Peyer's patch (tissue), 4 donors: Measurements from ENCODE around the gene RPTOR. TPM values are rescaled to one million over a fixed set of nuclear protein-coding genes. Genes with fewer than 3 reads are reported as not detected.

Experiments used
- DNase-seq, 3 donors: peaks; one replicate each; pipeline ENCODE4 v3.0.0-alpha.2; 2017 to 2019
- H3K27ac ChIP-seq, 4 donors: fragments of 200-600 bp; sonication (generic); one replicate each; pipeline ENCODE4 v1.5.1; 2016 to 2019
- H3K27me3 ChIP-seq, 2 donors: fragments of 200-600 bp; sonication (generic); one replicate each; pipeline ENCODE4 v1.5.1; 2019
- H3K36me3 ChIP-seq, 3 donors: fragments of 200-600 bp; sonication (generic); one replicate each; pipeline ENCODE4 v1.5.1; 2016 to 2019
- H3K4me1 ChIP-seq, 4 donors: fragments of 200-600 bp; sonication (generic); one replicate each; pipeline ENCODE4 v1.5.1; 2016 to 2019
- H3K4me3 ChIP-seq, 4 donors: fragments of 200-600 bp; sonication (generic); 1 replicate in 3 of 4; 2 replicates in 1 of 4; pipeline ENCODE4 v1.5.1; 2016 to 2019; ENCODE audit warnings: mild to moderate bottlenecking in 1 of 4
- H3K9me3 ChIP-seq, 4 donors: fragments of 200-600 bp; sonication (generic); one replicate each; pipeline ENCODE4 v1.5.1; 2016 to 2019; ENCODE audit warnings: mild to moderate bottlenecking in 1 of 4
- POLR2A ChIP-seq, 2 donors: fragments of 450-650 bp; IDR thresholded peaks; one replicate each; pipeline ENCODE4 v1.5.1; 2017; ENCODE audit warnings: antibody characterized with exemption in 2 of 2, mild to moderate bottlenecking in 2 of 2, moderate library complexity in 2 of 2
- total RNA-seq, 4 donors: library from RNA; depleted of rRNA; stranded (reverse); fragments of >200 nt; gene quantifications; one replicate each; pipeline ENCODE4 v1.1.0, GENCODE V29; 2016
- TF ChIP-seq, protein P1 (sequence below), 6 experiments: fragments of 450-650 bp in 4 of 6; fragments of 200-600 bp in 2 of 6; sonication (generic) in 1 of 6; IDR thresholded peaks; one replicate each; pipeline ENCODE4 v1.5.1; 2017 to 2019; ENCODE audit warnings: antibody characterized with exemption in 6 of 6, mild to moderate bottlenecking in 3 of 6, moderate library complexity in 1 of 6

Gene RPTOR
- total RNA-seq, 4 donors from 2014 or later, result 42.4 to 73.6 (median 64.2) TPM

DNA sequence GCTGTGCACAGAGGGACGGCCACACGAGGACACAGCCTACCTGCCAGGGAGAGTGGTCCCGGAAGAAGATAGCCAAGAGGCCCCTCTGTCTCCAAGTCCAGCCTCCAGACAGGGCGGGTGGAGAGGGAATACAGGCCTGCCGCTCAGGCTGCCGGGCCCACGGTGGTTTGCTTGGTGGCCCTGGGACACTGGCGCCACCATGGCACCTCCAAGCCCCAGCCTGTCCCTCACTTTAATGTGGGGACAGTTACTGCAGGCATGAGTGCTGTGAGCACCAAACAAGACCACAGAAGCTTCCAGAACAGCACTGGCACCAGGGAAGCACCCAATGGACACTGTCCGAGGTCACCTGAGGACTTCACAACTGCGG lies 425.0 kb downstream of the RPTOR start:
- Histone ChIP-seq H3K27ac (peak overlapping the region in 2 of 4 donors; percentile 5 to 31), H3K27me3 (no peaks in the 10 kb centered on the region), H3K4me3 (no peak overlapping the region), H3K4me1 (peaks cover 0 to 26% (median 0%) of the 10 kb centered on the region in 4 donors), H3K36me3 (peaks cover 0 to 10% (median 0%) of the 10 kb centered on the region in 3 donors), H3K9me3 (no peaks in the 10 kb centered on the region)
- no peak for DNase-seq
- TF ChIP-seq POLR2A (IDR thresholded peaks at IDR 0.05), result no peak
- TF ChIP-seq, protein P1, sequence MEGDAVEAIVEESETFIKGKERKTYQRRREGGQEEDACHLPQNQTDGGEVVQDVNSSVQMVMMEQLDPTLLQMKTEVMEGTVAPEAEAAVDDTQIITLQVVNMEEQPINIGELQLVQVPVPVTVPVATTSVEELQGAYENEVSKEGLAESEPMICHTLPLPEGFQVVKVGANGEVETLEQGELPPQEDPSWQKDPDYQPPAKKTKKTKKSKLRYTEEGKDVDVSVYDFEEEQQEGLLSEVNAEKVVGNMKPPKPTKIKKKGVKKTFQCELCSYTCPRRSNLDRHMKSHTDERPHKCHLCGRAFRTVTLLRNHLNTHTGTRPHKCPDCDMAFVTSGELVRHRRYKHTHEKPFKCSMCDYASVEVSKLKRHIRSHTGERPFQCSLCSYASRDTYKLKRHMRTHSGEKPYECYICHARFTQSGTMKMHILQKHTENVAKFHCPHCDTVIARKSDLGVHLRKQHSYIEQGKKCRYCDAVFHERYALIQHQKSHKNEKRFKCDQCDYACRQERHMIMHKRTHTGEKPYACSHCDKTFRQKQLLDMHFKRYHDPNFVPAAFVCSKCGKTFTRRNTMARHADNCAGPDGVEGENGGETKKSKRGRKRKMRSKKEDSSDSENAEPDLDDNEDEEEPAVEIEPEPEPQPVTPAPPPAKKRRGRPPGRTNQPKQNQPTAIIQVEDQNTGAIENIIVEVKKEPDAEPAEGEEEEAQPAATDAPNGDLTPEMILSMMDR (IDR thresholded peaks at IDR 0.05), result no peak

DNA sequence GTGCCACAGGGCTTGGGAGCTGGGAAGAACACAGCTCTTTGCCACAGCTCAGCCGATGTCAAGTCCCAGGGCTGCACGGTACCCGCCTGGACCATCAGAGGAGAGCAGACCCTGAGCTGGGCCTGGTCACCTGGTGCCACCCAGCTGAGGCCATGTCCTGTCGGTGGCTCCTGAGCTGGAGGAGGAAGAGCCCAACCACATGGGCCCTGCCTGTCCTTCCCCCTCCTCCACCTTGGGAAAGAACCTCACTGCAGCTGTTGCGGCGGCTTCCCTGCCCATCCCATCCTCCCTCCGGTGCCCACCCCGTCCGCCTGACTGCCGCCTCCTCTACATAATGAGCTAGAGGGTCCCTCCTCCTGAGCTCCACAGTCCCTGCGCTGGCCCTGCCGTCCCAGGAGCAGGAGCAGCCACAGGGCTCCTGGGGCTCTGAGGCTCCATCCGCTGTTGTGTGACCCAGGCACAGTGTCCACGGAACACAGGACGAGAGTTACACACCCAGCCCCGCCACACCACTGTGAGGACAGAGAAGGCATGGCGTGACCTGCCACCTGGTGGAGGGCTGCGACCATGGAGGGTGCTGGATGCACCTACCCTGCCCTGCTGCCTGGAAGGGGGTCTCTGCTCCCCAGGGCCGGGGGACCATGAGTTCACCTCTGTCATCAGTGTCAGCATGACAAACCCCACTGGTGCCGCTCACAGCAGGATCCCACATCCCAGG lies 425.6 kb downstream of the RPTOR start:
- peaks cover 0 to 26% (median 0%) of the 10 kb centered on the region in 4 donors for H3K4me1 ChIP-seq
- H3K4me3 ChIP-seq, result no peak overlapping the region
- peak in 1 of 3 donors; percentile 70 for DNase-seq
- no peaks in the 10 kb centered on the region for H3K9me3 ChIP-seq
- H3K27ac ChIP-seq, result peak overlapping the region in 1 of 4 donors; percentile 5
- H3K27me3 ChIP-seq, result no peaks in the 10 kb centered on the region
- TF ChIP-seq, protein P1 (IDR thresholded peaks at IDR 0.05), result peak in 5 of 6 experiments; percentile 34 to 44 (median 36)
- TF ChIP-seq POLR2A (IDR thresholded peaks at IDR 0.05), result no peak
- H3K36me3 ChIP-seq, result peaks cover 0 to 4% (median 0%) of the 10 kb centered on the region in 3 donors

DNA sequence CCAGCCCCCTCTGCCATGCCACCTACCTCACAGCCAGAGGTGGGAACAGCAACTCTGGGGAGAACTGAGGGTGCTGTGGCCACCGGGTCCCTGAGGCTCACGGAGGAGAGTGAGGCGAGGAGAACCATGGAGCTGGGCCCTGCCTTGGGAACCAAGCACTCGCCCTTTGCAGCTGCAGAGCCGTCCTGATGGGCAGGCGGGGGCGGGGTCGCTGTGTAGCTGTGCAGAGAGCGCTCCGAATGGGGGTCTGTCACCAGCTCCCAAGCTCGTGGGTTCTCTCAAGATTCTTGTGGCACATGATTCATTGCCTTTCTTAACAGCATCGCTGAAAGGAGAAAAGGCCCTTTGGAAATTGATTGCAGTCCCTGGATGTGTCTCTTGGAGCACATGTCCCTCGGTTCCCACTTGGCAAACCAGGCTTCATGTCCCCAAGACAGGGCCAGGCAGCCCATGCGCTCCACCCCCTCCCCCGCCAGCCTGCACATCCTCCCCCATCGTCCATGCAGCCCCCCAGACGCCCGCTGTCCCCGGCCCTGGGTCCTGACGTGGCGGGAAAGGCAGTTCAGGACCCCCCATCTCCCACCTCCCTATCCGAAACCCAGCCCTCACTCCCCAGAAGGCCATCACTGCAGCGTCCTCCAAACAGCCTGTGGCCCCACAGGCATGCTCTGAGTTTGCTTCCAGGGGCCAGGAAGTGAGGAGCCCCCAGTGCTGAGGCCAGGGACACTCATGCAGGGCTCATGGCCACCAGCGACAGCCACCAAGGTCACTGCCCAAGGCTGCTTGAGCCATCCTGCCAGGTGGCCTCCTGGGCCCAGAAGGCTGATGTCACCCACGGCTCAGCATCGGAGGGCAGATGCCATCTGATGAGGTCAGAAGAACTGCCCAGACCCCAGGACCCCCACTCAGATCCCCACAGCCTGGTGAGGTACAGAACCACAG lies 426.4 kb downstream of the RPTOR start:
- Histone ChIP-seq H3K27me3 (no peaks in the 10 kb centered on the region), H3K27ac (no peak overlapping the region), H3K4me1 (peaks cover 0 to 26% (median 0%) of the 10 kb centered on the region in 4 donors), H3K4me3 (no peak overlapping the region), H3K9me3 (no peaks in the 10 kb centered on the region), H3K36me3 (no peaks in the 10 kb centered on the region)
- DNase-seq, result no peak
- TF ChIP-seq POLR2A (IDR thresholded peaks at IDR 0.05), result no peak
- TF ChIP-seq, protein P1 (IDR thresholded peaks at IDR 0.05), result no peak

DNA sequence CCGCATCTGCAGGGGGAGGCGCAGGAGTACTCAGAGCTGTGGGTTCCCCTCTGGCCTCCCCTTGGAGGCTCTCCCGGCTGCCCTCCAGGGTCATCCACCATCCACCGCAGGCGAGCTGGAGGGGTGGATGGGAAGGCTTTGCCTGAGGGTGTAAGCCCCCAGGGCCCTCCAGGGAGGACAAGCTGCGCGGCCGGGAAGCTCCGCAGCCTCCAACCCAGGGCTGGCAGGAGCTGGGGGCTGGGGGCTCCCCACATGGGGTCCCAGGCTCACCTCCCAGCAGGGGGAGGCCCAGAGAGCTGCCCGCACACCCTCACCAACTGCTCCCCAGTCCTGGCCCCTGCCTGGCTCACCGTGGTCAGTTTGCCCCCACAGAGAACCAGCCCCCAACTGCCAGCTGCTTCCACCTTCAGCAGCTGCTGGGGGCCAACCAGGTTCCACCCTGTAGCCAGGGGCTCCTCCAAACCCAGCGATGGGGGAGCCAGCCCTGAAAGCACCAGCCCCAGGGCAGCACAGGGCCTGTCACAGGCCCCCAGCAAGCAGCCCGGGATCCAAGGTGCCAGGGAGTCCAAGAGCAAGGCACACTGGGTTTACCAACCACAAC lies 427.2 kb downstream of the RPTOR start:
- H3K27ac ChIP-seq, result no peak overlapping the region
- no peak overlapping the region for H3K4me3 ChIP-seq
- TF ChIP-seq, protein P1 (IDR thresholded peaks at IDR 0.05), result no peak
- no peak for TF ChIP-seq POLR2A (IDR thresholded peaks at IDR 0.05)
- H3K9me3 ChIP-seq, result no peaks in the 10 kb centered on the region
- peaks cover 0 to 26% (median 0%) of the 10 kb centered on the region in 4 donors for H3K4me1 ChIP-seq
- H3K36me3 ChIP-seq, result no peaks in the 10 kb centered on the region
- no peak for DNase-seq
- no peaks in the 10 kb centered on the region for H3K27me3 ChIP-seq

DNA sequence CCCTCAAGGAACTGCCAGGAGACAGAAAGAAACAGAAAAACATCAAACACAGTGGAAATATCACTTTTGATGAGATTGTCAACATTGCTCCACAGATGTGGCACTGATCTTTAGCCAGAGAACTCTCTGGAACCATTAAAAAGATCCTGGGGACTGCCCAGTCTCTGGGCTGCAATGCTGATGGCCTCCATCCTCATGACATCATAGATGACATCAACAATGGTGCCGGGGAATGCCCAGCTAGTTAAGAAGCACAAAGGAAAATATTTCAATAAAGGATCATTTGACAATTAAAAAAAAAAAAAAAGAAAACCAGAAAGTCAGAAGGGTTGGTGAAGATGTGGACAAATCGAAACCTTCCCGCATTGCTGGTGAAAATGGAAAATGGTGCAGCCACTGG lies 432.1 kb downstream of the RPTOR start:
- no peak overlapping the region for H3K27ac ChIP-seq
- no peak for DNase-seq
- H3K4me1 ChIP-seq, result peaks cover 0 to 12% (median 5%) of the 10 kb centered on the region in 4 donors
- no peak for TF ChIP-seq POLR2A (IDR thresholded peaks at IDR 0.05)
- TF ChIP-seq, protein P1 (IDR thresholded peaks at IDR 0.05), result no peak
- no peaks in the 10 kb centered on the region for H3K27me3 ChIP-seq
- H3K36me3 ChIP-seq, result no peaks in the 10 kb centered on the region
- H3K9me3 ChIP-seq, result no peaks in the 10 kb centered on the region
- H3K4me3 ChIP-seq, result no peak overlapping the region
